OCI-LY1 (cell line): ENCODE results near the gene FMN1.

Source experiments
- H2AFZ ChIP-seq: fragments of 200-600 bp; sonication (generic), shearing (Covaris generic); 2 replicates; pipeline ENCODE4 v1.6.0; 2014; ENCODE audit warnings: antibody characterized with exemption, mild to moderate bottlenecking, low read length
- H3F3A ChIP-seq: fragments of 200-600 bp; sonication (generic), shearing (Covaris generic); 2 replicates; pipeline ENCODE4 v1.6.0; 2014; ENCODE audit warnings: mild to moderate bottlenecking, antibody characterized with exemption, low read length, moderate library complexity; ENCODE audit not compliant: insufficient read depth
- H3K27ac ChIP-seq: fragments of 200-600 bp; sonication (generic); 2 replicates; pipeline ENCODE4 v1.5.1; 2014; ENCODE audit warnings: low read length, mixed run types, mild to moderate bottlenecking, low read depth; ENCODE audit not compliant: poor library complexity, severe bottlenecking
- H3K27me3 ChIP-seq: fragments of 200-600 bp; sonication (generic); 2 replicates; pipeline ENCODE4 v1.6.0; 2014; ENCODE audit warnings: antibody characterized with exemption, mild to moderate bottlenecking, low read length, moderate library complexity; ENCODE audit not compliant: insufficient read depth
- H3K36me3 ChIP-seq: fragments of 200-600 bp; sonication (generic); 2 replicates; pipeline ENCODE4 v1.6.1; 2014; ENCODE audit warnings: mild to moderate bottlenecking, antibody characterized with exemption, low read length, moderate library complexity, mixed read lengths; ENCODE audit not compliant: insufficient read depth
- H3K4me1 ChIP-seq: fragments of 200-600 bp; sonication (generic); 2 replicates; pipeline ENCODE4 v1.5.1; 2014; ENCODE audit warnings: mild to moderate bottlenecking, low read length, moderate library complexity; ENCODE audit not compliant: insufficient read depth, severe bottlenecking
- H3K4me2 ChIP-seq: fragments of 200-600 bp; sonication (generic), shearing (Covaris generic); 2 replicates; pipeline ENCODE4 v1.6.1; 2014; ENCODE audit warnings: low read length
- H3K4me3 ChIP-seq: fragments of 200-600 bp; sonication (generic); 2 replicates; pipeline ENCODE4 v1.5.1; 2014; ENCODE audit warnings: low read length, low read depth, mild to moderate bottlenecking, mixed read lengths; ENCODE audit not compliant: poor library complexity, severe bottlenecking
- H3K79me2 ChIP-seq: fragments of 200-600 bp; shearing (Covaris generic); 2 replicates; pipeline ENCODE4 v1.6.1; 2016; ENCODE audit warnings: mixed run types, low read length, mixed read lengths; ENCODE audit not compliant: insufficient read depth
- H3K9ac ChIP-seq: fragments of 200-600 bp; sonication (generic), shearing (Covaris generic); 2 replicates; pipeline ENCODE4 v1.6.1; 2014; ENCODE audit warnings: mild to moderate bottlenecking, low read length, mixed read lengths
- H3K9me2 ChIP-seq: fragments of 200-600 bp; sonication (generic), shearing (Covaris generic); 2 replicates; pipeline ENCODE4 v1.6.1; 2014; ENCODE audit warnings: low read depth, mild to moderate bottlenecking, low read length, mixed read lengths
- H3K9me3 ChIP-seq: fragments of 200-600 bp; shearing (Covaris generic); 2 replicates; pipeline ENCODE4 v1.6.1; 2014; ENCODE audit warnings: low read length, mixed read lengths
- H4K20me1 ChIP-seq: fragments of 200-600 bp; sonication (generic), shearing (Covaris generic); 2 replicates; pipeline ENCODE4 v1.6.0; 2016; ENCODE audit warnings: mild to moderate bottlenecking, low read length; ENCODE audit not compliant: insufficient read depth
- CTCF ChIP-seq: fragments of 200-600 bp; sonication (generic), shearing (Covaris generic); IDR thresholded peaks from 2 replicates; pipeline ENCODE4 v1.5.1; 2017; ENCODE audit warnings: mild to moderate bottlenecking, antibody characterized with exemption, low read length, moderate library complexity, mixed read lengths
- EZH2 ChIP-seq: fragments of 200-600 bp; sonication (generic), shearing (Covaris generic); IDR thresholded peaks from 2 replicates; pipeline ENCODE4 v1.8.0; 2017; ENCODE audit warnings: borderline replicate concordance, mixed run types, mild to moderate bottlenecking, antibody characterized with exemption, low read length, moderate library complexity, mixed read lengths

Gene FMN1

DNA sequence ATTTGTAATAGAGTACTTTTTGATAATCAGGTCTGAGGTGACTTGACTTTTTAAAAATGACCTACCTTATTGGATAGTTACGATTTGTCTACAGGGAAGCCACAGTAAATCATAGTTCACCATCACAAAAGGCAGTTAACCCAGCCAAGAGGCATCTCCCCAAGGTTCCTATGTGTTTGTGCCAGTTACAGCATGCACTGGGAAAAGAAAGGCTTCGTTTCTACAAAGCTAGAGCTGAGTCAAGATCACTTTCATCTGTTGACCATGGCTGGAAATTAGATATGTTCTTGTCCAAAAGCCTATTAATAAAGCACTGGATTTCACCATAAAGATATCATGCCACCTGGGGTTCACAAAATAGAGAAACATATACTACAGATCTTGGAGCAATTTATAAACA, 336.8 kb downstream of the FMN1 start:
- no peak overlapping the region for H3K9ac ChIP-seq
- H2AFZ ChIP-seq, result no peak overlapping the region
- H3K79me2 ChIP-seq, result no peaks in the 10 kb centered on the region
- H3K4me3 ChIP-seq, result no peak overlapping the region
- H3K4me2 ChIP-seq, result no peak overlapping the region
- no peaks in the 10 kb centered on the region for H3K36me3 ChIP-seq
- H3F3A ChIP-seq, result no peaks in the 10 kb centered on the region
- no peaks in the 10 kb centered on the region for H3K4me1 ChIP-seq
- H3K27ac ChIP-seq, result no peak overlapping the region
- no peaks in the 10 kb centered on the region for H3K9me2 ChIP-seq
- TF ChIP-seq CTCF (no peak), EZH2 (no peak)
- no peaks in the 10 kb centered on the region for H3K9me3 ChIP-seq
- H3K27me3 ChIP-seq, result peaks cover 5% of the 10 kb centered on the region; the same call in 1 of the 2 replicates
- H4K20me1 ChIP-seq, result no peaks in the 10 kb centered on the region

GRCh38 chr15:32856753-32857152, 337.8 kb downstream of the FMN1 start:
- Histone ChIP-seq H3K36me3 (no peaks in the 10 kb centered on the region), H3K27ac (no peak overlapping the region), H3K4me3 (no peak overlapping the region), H3K9me3 (no peaks in the 10 kb centered on the region), H3K27me3 (peaks cover 5% of the 10 kb centered on the region; the same call in 1 of the 2 replicates), H2AFZ (no peak overlapping the region), H4K20me1 (no peaks in the 10 kb centered on the region), H3K4me2 (no peak overlapping the region), H3K9ac (no peak overlapping the region), H3K9me2 (no peaks in the 10 kb centered on the region), H3F3A (no peaks in the 10 kb centered on the region), H3K79me2 (no peaks in the 10 kb centered on the region), H3K4me1 (no peaks in the 10 kb centered on the region)
- no peak for TF ChIP-seq CTCF
- TF ChIP-seq EZH2, result no peak

- Histone ChIP-seq H2AFZ (no peak overlapping the region), H3K4me3 (no peak overlapping the region), H3F3A (no peaks in the 10 kb centered on the region), H3K4me1 (no peaks in the 10 kb centered on the region), H4K20me1 (no peaks in the 10 kb centered on the region; the same call in 1 of the 2 replicates), H3K79me2 (no peaks in the 10 kb centered on the region), H3K9ac (no peak overlapping the region), H3K36me3 (no peaks in the 10 kb centered on the region), H3K4me2 (no peak overlapping the region), H3K9me3 (no peaks in the 10 kb centered on the region), H3K9me2 (no peaks in the 10 kb centered on the region), H3K27ac (no peak overlapping the region), H3K27me3 (peaks cover 5% of the 10 kb centered on the region; the same call in 1 of the 2 replicates)
- TF ChIP-seq CTCF (no peak), EZH2 (no peak)
Measured at GRCh38 chr15:32855942-32856341, 338.6 kb downstream of the FMN1 start.
